GM23338 (cell line): ENCODE results near the gene SPATA1. TPM values are rescaled to one million over a fixed set of nuclear protein-coding genes. Genes with fewer than 3 reads are reported as not detected.

ENCODE experiments used
- ATAC-seq: fragments of 200-7000 bp; cut with Tn5 transposase; 3 replicates; pipeline ENCODE4 v1.9.1; 2020
- DNase-seq: peaks from one replicate; pipeline ENCODE4 v3.0.0-alpha.2; 2015; ENCODE audit warnings: low spot score
- H2AFZ ChIP-seq: fragments of 200-600 bp; sonication (generic); 2 replicates; pipeline ENCODE4 v1.8.0; 2016; ENCODE audit warnings: antibody characterized with exemption, mild to moderate bottlenecking, moderate library complexity
- H3F3A ChIP-seq: fragments of 200-600 bp; sonication (generic); replicated peaks from 2 replicates; pipeline ENCODE4 v1.8.0; 2017; ENCODE audit warnings: antibody characterized with exemption, mixed run types, low read depth
- H3K27ac ChIP-seq: fragments of 200-600 bp; sonication (generic); 2 replicates; pipeline ENCODE4 v1.6.1; 2016; ENCODE audit warnings: low read depth
- H3K27me3 ChIP-seq: fragments of 200-600 bp; sonication (generic); 2 replicates; pipeline ENCODE4 v1.8.0; 2016; ENCODE audit warnings: mild to moderate bottlenecking, mixed run types, moderate library complexity; ENCODE audit not compliant: insufficient read depth
- H3K36me3 ChIP-seq: fragments of 200-600 bp; sonication (generic); 2 replicates; pipeline ENCODE4 v1.8.0; 2016; ENCODE audit warnings: mild to moderate bottlenecking; ENCODE audit not compliant: insufficient read depth
- H3K4me1 ChIP-seq: fragments of 200-600 bp; sonication (generic); 2 replicates; pipeline ENCODE4 v1.8.0; 2016; ENCODE audit warnings: mild to moderate bottlenecking, moderate library complexity; ENCODE audit not compliant: insufficient read depth
- H3K4me2 ChIP-seq: fragments of 200-600 bp; sonication (generic); 2 replicates; pipeline ENCODE4 v1.7.1; 2017; ENCODE audit warnings: mixed run types
- H3K4me3 ChIP-seq: fragments of 200-600 bp; sonication (generic); 2 replicates; pipeline ENCODE4 v1.6.1; 2016; ENCODE audit warnings: mixed run types
- H3K79me2 ChIP-seq: fragments of 200-600 bp; sonication (generic); replicated peaks from 2 replicates; pipeline ENCODE4 v1.8.0; 2017; ENCODE audit warnings: mild to moderate bottlenecking; ENCODE audit not compliant: insufficient read depth
- H3K9me2 ChIP-seq: fragments of 200-600 bp; sonication (generic); 2 replicates; pipeline ENCODE4 v1.8.0; 2017; ENCODE audit not compliant: insufficient read depth
- H4K20me1 ChIP-seq: fragments of 200-600 bp; sonication (generic); replicated peaks from 2 replicates; pipeline ENCODE4 v1.8.0; 2017; ENCODE audit warnings: mild to moderate bottlenecking; ENCODE audit not compliant: insufficient read depth
- H3K27ac Mint-ChIP-seq: 2 replicates; pipeline ENCODE4 v1.8.0; 2020; ENCODE audit warnings: inconsistent platforms, mild to moderate bottlenecking, moderate library complexity, mixed read lengths
- H3K27me3 Mint-ChIP-seq: 3 replicates; pipeline ENCODE4 v1.8.0; 2022; ENCODE audit warnings: low read depth, mild to moderate bottlenecking, moderate library complexity, mixed read lengths, inconsistent platforms; ENCODE audit not compliant: insufficient read depth, poor library complexity
- H3K36me3 Mint-ChIP-seq: 3 replicates; pipeline ENCODE4 v1.8.0; 2021; ENCODE audit warnings: low read depth, mild to moderate bottlenecking, inconsistent platforms, moderate library complexity, mixed read lengths
- H3K4me1 Mint-ChIP-seq: 3 replicates; pipeline ENCODE4 v1.8.0; 2020; ENCODE audit warnings: mild to moderate bottlenecking, inconsistent platforms, mixed read lengths
- H3K4me3 Mint-ChIP-seq: 3 replicates; pipeline ENCODE4 v1.8.0; 2021; ENCODE audit warnings: moderate library complexity, mild to moderate bottlenecking, inconsistent platforms, mixed read lengths
- H3K9me3 Mint-ChIP-seq: 3 replicates; pipeline ENCODE4 v1.8.0; 2020; ENCODE audit warnings: moderate library complexity, mild to moderate bottlenecking, inconsistent platforms, mixed read lengths
- CREB1 ChIP-seq: fragments of 250-450 bp; sonication (Bioruptor Pico); IDR thresholded peaks from 2 replicates; pipeline ENCODE4 v1.5.0; 2020; ENCODE audit warnings: low read depth, mild to moderate bottlenecking, moderate library complexity
- CTCF ChIP-seq, 2 experiments: fragments of 200-600 bp in 1 of 2; sonication (generic) in 1 of 2; conservative IDR thresholded peaks; 2 replicates each; pipeline versions ENCODE4 v1.5.1 to v1.6.1; 2016 to 2017; ENCODE audit warnings: antibody characterized with exemption in 2 of 2, low read depth in 2 of 2, mild to moderate bottlenecking in 2 of 2, moderate library complexity in 1 of 2
- ETS1 ChIP-seq: IDR thresholded peaks from 2 replicates; pipeline ENCODE4 v1.6.1; 2016; ENCODE audit warnings: antibody characterized with exemption
- EZH2 ChIP-seq: fragments of 200-600 bp; sonication (generic); IDR thresholded peaks from one replicate; pipeline ENCODE4 v1.8.0; 2017; ENCODE audit warnings: antibody characterized with exemption, mild to moderate bottlenecking, low read depth; ENCODE audit not compliant: unreplicated experiment
- EZH2phosphoT487 ChIP-seq: fragments of 200-600 bp; sonication (generic); IDR thresholded peaks from one replicate; pipeline ENCODE4 v1.8.1; 2018; ENCODE audit warnings: antibody characterized with exemption; ENCODE audit not compliant: unreplicated experiment
- JUNB ChIP-seq: IDR thresholded peaks from one replicate; pipeline ENCODE4 v1.6.1; 2016; ENCODE audit warnings: antibody characterized with exemption; ENCODE audit not compliant: unreplicated experiment
- NANOG ChIP-seq: IDR thresholded peaks from 2 replicates; pipeline ENCODE4 v1.6.1; 2016; ENCODE audit warnings: antibody characterized with exemption, borderline replicate concordance
- POLR2AphosphoS5 ChIP-seq: IDR thresholded peaks from 2 replicates; pipeline ENCODE4 v1.6.1; 2016; ENCODE audit warnings: antibody characterized with exemption, low read depth
- STAT1 ChIP-seq: IDR thresholded peaks from one replicate; pipeline ENCODE4 v1.6.1; 2016; ENCODE audit warnings: antibody characterized with exemption; ENCODE audit not compliant: unreplicated experiment
- ZNF114 ChIP-seq: fragments of 250-450 bp; sonication (Bioruptor Pico); IDR thresholded peaks from 2 replicates; pipeline ENCODE4 v1.5.0; 2020; ENCODE audit warnings: mild to moderate bottlenecking, moderate library complexity
- ZNF331 ChIP-seq: fragments of 250-450 bp; sonication (Bioruptor Pico); IDR thresholded peaks from 2 replicates; pipeline ENCODE4 v1.5.0; 2020; ENCODE audit warnings: low read depth, mild to moderate bottlenecking, moderate library complexity
- ZNF462 ChIP-seq: fragments of 250-450 bp; sonication (Bioruptor Pico); IDR thresholded peaks from 2 replicates; pipeline ENCODE4 v1.5.0; 2020; ENCODE audit warnings: mild to moderate bottlenecking, moderate library complexity
- polyA plus RNA-seq: library from polyadenylated mRNA; unstranded; fragments of >200 nt; fragmentation: Nextera tagmentation; extraction: Ambion mirVana; gene quantifications from 2 replicates; pipeline ENCODE4 v1.2.1, GENCODE V29; 2016
- total RNA-seq: library from RNA; depleted of rRNA; stranded (reverse); fragments of >200 nt; shearing (Covaris generic); gene quantifications from 2 replicates; pipeline ENCODE4 v1.2.3, GENCODE V29; 2014
- TF ChIP-seq, protein P1 (sequence below): IDR thresholded peaks from one replicate; pipeline ENCODE4 v1.6.1; 2018; ENCODE audit warnings: antibody characterized with exemption; ENCODE audit not compliant: unreplicated experiment

SPATA1 gene
- total and polyA plus RNA-seq, 2 experiments from 2014 or later = 3.3 TPM; not detected in 1

- H3K27me3 Mint-ChIP-seq = peaks cover 3% of the 10 kb centered on the region
Observed at GRCh38 chr1:84600796-84601195, 94.6 kb downstream of the SPATA1 start.

More at GRCh38 chr1:84600796-84601195, 94.6 kb downstream of the SPATA1 start:
- Histone ChIP-seq H3K4me3 (no peak overlapping the region), H3K4me2 (no peak overlapping the region), H3K36me3 (peaks cover 3% of the 10 kb centered on the region; the same call in 1 of the 2 replicates), H3K27ac (no peak overlapping the region), H3K27me3 (no peaks in the 10 kb centered on the region), H3K9me2 (no peaks in the 10 kb centered on the region), H3K4me1 (no peaks in the 10 kb centered on the region; the same call in 1 of the 2 replicates), H2AFZ (no peak overlapping the region; the same call in 1 of the 2 replicates), H3K79me2 (no peaks in the 10 kb centered on the region), H3F3A (no peaks in the 10 kb centered on the region), H4K20me1 (no peaks in the 10 kb centered on the region)
- no peak overlapping the region for H3K27ac Mint-ChIP-seq
- TF ChIP-seq POLR2AphosphoS5 (no peak), ETS1 (no peak), EZH2phosphoT487 (no peak), STAT1 (no peak), ZNF331 (CRISPR knock-in tag) (no peak), JUNB (no peak), ZNF114 (no peak), CTCF (conservative IDR thresholded peaks at IDR 0.05; ENCODE audit: low read depth in 2 of 2) (no peak), NANOG (no peak), EZH2 (no peak), ZNF462 (no peak), CREB1 (no peak)
- TF ChIP-seq, protein P1, sequence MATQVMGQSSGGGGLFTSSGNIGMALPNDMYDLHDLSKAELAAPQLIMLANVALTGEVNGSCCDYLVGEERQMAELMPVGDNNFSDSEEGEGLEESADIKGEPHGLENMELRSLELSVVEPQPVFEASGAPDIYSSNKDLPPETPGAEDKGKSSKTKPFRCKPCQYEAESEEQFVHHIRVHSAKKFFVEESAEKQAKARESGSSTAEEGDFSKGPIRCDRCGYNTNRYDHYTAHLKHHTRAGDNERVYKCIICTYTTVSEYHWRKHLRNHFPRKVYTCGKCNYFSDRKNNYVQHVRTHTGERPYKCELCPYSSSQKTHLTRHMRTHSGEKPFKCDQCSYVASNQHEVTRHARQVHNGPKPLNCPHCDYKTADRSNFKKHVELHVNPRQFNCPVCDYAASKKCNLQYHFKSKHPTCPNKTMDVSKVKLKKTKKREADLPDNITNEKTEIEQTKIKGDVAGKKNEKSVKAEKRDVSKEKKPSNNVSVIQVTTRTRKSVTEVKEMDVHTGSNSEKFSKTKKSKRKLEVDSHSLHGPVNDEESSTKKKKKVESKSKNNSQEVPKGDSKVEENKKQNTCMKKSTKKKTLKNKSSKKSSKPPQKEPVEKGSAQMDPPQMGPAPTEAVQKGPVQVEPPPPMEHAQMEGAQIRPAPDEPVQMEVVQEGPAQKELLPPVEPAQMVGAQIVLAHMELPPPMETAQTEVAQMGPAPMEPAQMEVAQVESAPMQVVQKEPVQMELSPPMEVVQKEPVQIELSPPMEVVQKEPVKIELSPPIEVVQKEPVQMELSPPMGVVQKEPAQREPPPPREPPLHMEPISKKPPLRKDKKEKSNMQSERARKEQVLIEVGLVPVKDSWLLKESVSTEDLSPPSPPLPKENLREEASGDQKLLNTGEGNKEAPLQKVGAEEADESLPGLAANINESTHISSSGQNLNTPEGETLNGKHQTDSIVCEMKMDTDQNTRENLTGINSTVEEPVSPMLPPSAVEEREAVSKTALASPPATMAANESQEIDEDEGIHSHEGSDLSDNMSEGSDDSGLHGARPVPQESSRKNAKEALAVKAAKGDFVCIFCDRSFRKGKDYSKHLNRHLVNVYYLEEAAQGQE = no peak
- H3K9me3 Mint-ChIP-seq = peaks cover 23% of the 10 kb centered on the region
- no peak for DNase-seq
- H3K4me3 Mint-ChIP-seq = no peak overlapping the region
- ATAC-seq = no peak
- peaks cover 17% of the 10 kb centered on the region for H3K36me3 Mint-ChIP-seq
- H3K4me1 Mint-ChIP-seq = no peaks in the 10 kb centered on the region; the same call in 2 of the 3 replicates
